Neural crest cell (in vitro differentiated cells): ENCODE measurements around the gene PDGFA. TPM values are rescaled to one million over a fixed set of nuclear protein-coding genes. Genes with fewer than 3 reads are reported as not detected.

Experiments used
- DNase-seq: peaks from one replicate; pipeline ENCODE4 v3.0.0; 2021; ENCODE audit warnings: low read depth, mixed read lengths, low spot score
- H3K27ac Mint-ChIP-seq: one replicate; pipeline ENCODE4 v1.8.0; 2021; ENCODE audit warnings: mild to moderate bottlenecking, mixed read lengths; ENCODE audit not compliant: unreplicated experiment
- H3K27me3 Mint-ChIP-seq: 2 replicates; pipeline ENCODE4 v1.8.0; 2021; ENCODE audit warnings: low read depth, mild to moderate bottlenecking, mixed read lengths
- H3K36me3 Mint-ChIP-seq: 2 replicates; pipeline ENCODE4 v1.8.0; 2021; ENCODE audit warnings: low read depth, mild to moderate bottlenecking, mixed read lengths
- H3K4me1 Mint-ChIP-seq: 2 replicates; pipeline ENCODE4 v1.8.0; 2021; ENCODE audit warnings: mixed read lengths
- H3K4me3 Mint-ChIP-seq: one replicate; pipeline ENCODE4 v1.8.0; 2021; ENCODE audit warnings: mild to moderate bottlenecking, mixed read lengths
- H3K9me3 Mint-ChIP-seq: 2 replicates; pipeline ENCODE4 v1.8.0; 2021; ENCODE audit warnings: mixed read lengths
- total RNA-seq: library from RNA; stranded (reverse); gene quantifications from 2 replicates; pipeline ENCODE4 v1.2.1, GENCODE V29; 2021
- TF ChIP-seq, protein P1 (sequence below): fragments of 200-600 bp; sonication (generic); conservative IDR thresholded peaks from 2 replicates; pipeline ENCODE4 v1.5.0; 2021; ENCODE audit warnings: antibody characterized with exemption, mild to moderate bottlenecking

The PDGFA gene
- total RNA-seq, 1 donor from 2014 or later, result 0.82 TPM

DNA sequence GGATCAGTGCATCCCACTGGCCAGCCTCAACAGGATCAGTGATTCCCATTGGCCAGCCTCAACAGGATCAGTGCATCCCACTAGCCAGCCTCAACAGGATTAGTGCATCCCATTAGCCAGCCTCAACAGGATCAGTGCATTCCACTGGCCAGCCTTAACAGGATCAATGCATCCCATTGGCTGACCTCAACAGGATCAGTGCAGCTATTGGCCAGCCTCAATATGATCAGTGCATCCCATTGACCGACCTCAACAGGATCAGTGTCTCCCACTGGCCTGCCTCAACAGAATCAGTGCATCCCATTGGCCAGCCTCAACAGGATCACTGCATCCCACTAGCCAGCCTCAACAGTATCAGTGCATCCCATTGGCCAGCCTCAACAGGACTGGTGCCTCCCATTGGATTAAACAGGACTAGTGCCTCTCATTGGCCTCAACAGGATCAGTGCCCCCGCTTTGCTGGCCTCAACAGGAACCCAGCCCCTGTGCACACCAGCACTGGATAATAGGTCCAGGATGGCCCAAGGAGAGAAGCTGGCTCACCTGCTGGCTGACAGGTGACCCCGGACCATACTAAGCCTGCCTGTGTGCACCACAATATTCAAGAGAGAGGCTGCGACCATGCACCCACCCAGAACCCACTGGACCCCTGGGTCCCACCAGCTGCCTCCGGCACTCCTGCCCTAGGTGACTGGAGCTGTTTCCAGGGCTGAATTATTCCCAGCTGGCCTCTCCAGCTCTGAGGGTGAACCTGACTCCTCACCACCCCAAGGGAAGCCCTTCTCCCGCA lies 59.9 kb downstream of the PDGFA start:
- peaks cover 16% of the 10 kb centered on the region for H3K4me1 Mint-ChIP-seq
- TF ChIP-seq, protein P1, sequence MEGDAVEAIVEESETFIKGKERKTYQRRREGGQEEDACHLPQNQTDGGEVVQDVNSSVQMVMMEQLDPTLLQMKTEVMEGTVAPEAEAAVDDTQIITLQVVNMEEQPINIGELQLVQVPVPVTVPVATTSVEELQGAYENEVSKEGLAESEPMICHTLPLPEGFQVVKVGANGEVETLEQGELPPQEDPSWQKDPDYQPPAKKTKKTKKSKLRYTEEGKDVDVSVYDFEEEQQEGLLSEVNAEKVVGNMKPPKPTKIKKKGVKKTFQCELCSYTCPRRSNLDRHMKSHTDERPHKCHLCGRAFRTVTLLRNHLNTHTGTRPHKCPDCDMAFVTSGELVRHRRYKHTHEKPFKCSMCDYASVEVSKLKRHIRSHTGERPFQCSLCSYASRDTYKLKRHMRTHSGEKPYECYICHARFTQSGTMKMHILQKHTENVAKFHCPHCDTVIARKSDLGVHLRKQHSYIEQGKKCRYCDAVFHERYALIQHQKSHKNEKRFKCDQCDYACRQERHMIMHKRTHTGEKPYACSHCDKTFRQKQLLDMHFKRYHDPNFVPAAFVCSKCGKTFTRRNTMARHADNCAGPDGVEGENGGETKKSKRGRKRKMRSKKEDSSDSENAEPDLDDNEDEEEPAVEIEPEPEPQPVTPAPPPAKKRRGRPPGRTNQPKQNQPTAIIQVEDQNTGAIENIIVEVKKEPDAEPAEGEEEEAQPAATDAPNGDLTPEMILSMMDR, result no peak
- no peak overlapping the region for H3K27ac Mint-ChIP-seq

DNA sequence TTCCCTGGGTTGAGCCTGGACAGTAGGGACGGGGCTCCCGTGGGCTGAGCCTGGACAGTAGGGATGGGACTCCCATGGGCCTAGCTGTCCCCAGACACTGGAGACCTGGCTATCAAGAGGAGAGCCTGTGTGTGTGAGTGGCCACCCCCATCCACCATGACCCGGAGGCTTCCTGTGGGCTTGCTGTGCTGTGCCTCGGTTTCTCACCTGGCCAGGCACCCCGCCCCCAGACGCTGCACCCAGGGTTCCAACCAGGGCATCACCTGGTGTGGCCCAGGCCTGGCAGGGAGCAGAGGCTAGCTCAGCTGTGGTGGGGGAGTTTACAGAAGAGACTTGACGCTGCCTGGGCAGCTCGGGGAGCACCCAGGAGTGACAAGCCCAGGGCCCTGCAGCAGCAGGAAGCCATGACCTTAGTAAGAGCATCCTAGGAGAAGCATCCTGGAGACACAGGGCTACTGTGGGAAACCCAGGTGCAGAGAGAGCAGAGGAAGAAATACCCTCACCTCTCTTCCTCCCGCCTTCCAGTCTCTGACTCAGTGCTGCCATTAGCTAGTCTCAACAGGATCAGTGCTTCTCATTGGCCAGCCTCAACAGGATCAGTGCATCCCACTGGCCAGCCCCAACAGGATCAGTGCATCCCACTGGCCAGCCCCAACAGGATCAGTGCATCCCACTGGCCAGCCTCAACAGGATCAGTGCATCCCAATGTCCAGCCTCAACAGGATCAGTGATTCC lies 61.0 kb downstream of the PDGFA start:
- no peaks in the 10 kb centered on the region for H3K36me3 Mint-ChIP-seq
- TF ChIP-seq, protein P1, result no peak
- no peak for DNase-seq
- H3K27me3 Mint-ChIP-seq, result peaks cover 2% of the 10 kb centered on the region
- peaks cover 16% of the 10 kb centered on the region for H3K4me1 Mint-ChIP-seq
- no peak overlapping the region for H3K27ac Mint-ChIP-seq
- no peak overlapping the region for H3K4me3 Mint-ChIP-seq
- H3K9me3 Mint-ChIP-seq, result no peaks in the 10 kb centered on the region

More for the DNA sequence above, 59.9 kb downstream of the PDGFA start:
- Mint-ChIP-seq H3K27me3 (no peaks in the 10 kb centered on the region), H3K36me3 (no peaks in the 10 kb centered on the region), H3K9me3 (no peaks in the 10 kb centered on the region), H3K4me3 (no peak overlapping the region)
- no peak for DNase-seq

DNA sequence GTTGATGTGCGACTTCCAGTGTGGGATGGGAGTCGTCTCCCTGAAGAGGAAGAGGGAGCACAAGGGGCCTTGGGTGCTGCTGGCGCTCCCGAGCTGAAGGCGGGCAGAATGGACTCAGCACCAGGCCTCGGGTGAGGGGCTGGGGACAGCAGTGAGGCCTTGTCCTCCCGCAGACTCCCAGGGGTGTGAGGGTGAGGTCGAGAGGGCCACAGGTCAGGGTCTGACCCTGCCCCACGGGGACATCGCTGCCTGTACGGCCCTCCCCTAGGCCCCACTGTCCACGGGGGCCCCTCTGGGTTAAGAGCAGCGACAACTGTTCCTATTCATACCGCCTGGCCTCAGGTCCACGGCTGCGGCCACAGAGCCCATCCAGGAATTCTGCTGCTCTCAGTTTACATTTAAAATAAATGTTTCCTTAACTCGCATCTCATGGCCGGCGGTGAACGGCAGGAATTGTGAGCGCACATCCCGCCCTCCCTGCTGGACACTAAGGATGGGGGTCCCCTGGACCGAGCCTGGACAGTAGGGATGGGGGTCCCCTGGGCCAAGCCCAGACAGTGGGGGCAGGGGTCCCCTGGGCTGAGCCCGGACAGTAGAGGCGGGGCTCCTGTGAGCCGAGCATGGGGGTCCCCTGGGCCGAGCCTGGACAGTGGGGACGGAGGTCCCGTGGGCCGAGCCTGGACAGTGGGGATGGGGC lies 61.7 kb downstream of the PDGFA start:
- no peaks in the 10 kb centered on the region for H3K9me3 Mint-ChIP-seq

DNA sequence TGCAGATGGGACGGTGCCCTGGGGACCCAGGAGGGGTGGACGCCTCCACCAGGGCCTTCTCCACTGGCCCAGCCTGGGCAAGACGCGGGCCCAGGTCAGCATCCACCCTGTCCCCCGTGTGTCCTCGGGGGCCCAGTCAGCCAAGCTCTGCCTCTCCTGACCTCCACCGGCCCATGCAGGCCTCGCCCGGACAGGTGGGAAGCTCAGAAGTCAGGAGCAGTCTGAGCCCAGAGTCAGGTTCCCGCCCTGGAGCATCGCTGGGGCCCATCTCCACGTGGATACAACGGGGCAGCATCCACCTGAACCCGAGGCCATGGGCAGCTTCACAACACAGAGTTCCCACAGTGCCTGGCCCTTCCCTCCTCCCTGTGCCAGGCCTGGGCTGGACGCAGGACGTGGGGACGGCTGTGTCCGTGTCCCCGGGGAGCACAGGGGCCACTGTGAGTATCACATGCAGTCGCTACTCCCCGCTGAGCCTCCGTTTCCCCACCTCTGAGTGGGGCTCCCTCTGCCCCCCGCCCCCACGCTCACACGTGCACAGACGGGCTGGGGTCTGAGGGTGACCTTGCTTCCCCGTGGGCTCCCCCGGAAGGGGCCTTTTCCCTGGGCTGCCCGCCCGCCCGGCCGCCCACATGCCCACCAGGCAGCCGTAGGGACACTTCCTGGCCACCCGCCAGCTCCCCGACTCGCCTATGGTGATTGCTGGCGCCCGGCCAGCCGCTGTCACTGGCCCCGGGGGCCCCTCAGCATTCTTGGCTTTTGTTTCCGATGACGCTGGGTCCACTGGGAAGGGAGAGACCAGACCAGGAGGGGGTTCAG lies 64.3 kb downstream of the PDGFA start:
- DNase-seq, result no peak
- H3K4me1 Mint-ChIP-seq, result peaks cover 10% of the 10 kb centered on the region
- H3K4me3 Mint-ChIP-seq, result no peak overlapping the region
- no peaks in the 10 kb centered on the region for H3K36me3 Mint-ChIP-seq
- H3K27me3 Mint-ChIP-seq, result peaks cover 22% of the 10 kb centered on the region
- no peak overlapping the region for H3K27ac Mint-ChIP-seq
- TF ChIP-seq, protein P1, result no peak
- H3K9me3 Mint-ChIP-seq, result no peaks in the 10 kb centered on the region

More for the DNA sequence above, 61.7 kb downstream of the PDGFA start:
- TF ChIP-seq, protein P1, result no peak
- no peak overlapping the region for H3K4me3 Mint-ChIP-seq
- no peak overlapping the region for H3K27ac Mint-ChIP-seq
- peaks cover 16% of the 10 kb centered on the region for H3K4me1 Mint-ChIP-seq
- H3K36me3 Mint-ChIP-seq, result no peaks in the 10 kb centered on the region
- DNase-seq, result no peak
- peaks cover 3% of the 10 kb centered on the region for H3K27me3 Mint-ChIP-seq
